HG02610 (cell line): ENCODE results near the gene MUC4.

ENCODE experiments used
- ATAC-seq: cut with Tn5 transposase; IDR thresholded peaks from one replicate; pipeline ENCODE4 v1.9.1; 2021; ENCODE audit warnings: mild to moderate bottlenecking, moderate library complexity; ENCODE audit not compliant: unreplicated experiment

The MUC4 gene

DNA sequence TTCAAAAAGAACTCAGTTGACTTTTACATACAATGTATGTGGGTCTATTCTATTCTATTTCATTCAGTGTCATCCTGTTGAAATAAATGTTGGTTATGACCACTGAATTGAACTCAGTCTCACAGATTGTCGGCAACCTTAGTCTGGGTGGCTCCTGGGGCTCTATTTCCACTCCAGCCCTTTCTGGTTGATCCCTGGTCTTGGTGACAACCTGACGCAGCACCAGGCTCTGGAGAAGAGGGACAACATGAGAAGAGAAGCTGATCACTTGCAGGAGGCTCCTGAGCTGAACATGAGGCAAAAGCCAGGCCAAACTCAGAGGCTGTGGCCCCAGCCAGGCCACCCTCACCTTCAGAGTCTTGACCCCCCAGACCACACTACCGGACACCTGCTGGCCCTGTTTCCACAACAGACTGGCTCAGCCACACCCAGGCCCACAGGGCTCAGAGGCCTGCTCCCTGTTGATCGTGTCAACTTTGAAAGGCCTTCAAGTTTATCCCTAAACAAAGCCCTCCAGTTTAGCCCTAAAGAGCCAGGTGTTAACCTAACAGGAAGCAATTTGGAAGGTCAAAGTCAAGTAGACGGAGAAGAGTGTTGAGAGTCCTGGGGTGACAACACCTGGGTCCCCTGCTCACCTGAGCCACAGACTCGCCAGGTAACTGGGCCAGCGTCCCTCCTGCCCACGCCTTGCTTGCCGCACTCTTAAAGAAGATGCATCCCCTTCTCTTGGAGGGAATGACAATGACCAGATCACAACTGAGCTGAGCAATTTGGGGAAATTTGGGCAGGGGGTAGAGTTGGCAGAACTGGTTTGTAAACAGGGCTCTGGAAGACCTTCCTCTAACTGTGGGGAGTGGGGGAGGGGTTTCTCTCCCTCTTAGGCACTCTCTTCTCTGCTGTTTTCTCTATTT is 106.4 kb downstream of the MUC4 start:
- no peak for ATAC-seq

DNA sequence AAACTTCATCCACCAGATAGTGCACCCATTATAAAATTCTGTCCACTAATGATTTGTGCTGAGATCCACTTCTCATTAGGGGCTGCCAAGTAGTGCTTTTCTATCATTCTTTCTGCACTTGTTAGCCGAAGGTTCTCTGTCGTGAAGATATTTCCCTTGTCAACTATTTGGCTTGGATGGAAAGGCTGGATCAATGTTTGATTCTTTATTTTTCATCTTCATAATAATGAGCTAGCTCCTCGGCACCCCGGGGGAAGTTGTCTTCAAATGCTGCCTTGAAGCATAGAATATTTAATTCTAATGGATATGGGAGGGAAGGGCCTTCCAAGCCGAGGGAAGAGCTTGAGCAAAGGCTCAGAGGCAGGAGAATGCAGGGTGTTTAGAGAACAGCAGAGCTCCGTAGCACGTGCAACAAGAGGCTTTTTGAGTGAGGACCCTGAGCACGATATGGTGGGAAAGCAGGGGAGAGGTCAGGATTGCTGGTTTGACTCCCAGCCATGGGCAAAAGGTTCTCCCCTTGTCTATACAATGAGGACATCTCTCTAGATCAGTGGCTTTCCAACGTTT is 107.2 kb downstream of the MUC4 start:
- ATAC-seq: no peak

DNA sequence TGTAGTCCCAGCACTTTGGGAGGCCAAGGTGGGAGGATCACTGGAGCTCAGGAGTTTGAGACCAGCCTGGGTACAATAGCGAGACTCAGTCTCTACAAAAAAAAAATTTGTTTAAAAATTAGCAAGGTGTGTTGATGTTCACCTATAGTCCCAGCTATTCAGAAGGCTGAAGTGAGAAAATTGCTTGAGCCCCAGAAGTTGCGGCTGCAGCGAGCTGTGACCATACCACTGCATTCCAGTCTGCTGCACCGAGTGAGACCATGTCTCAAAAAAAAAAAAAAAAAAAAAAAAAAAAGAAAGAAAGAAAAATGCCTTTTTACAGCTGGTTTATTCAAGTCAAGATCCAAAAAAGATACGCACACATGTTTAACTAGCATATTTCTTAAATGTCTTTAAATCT is 108.0 kb downstream of the MUC4 start:
- no peak for ATAC-seq

DNA sequence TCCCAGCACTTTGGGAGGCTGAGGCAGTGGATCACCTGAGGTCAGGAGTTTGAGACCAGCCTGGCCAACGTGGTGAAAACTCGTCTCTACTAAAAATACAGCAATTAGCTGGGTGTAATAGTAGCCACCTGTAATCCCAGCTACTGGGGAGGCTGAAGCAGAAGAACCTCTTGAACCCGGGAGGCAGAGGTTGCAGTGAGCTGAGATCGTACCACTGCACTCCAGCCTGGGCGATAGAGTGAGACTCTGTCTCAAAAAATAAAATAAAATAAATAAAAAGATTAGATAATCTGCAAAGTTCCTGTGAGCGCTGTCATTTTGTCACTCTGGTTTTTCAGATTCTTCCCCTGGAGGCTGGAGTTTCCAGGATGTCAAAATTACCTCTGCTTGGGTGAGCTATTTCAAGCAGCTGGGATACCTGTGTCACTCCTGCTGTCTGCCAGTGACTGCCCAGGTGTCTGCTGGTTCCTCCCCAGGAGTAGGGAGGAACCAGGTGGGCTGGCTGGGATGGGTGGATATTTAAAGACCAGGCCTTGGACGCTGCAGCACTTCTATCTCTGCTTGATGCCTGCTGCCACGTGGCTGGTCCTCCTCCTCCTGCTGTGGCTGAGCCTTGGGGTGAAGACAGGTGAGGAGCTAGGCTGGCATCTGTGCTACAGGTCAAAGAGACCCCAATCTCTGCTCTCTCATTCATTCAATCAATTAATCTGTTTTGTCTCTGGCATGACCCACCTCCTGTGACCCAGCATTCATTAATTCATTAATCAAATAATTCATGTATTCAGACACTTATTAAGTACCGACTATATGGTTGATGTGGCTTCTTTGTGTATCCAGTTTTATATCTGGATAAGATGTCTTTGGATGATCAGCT is 110.5 kb downstream of the MUC4 start:
- ATAC-seq: no peak

DNA sequence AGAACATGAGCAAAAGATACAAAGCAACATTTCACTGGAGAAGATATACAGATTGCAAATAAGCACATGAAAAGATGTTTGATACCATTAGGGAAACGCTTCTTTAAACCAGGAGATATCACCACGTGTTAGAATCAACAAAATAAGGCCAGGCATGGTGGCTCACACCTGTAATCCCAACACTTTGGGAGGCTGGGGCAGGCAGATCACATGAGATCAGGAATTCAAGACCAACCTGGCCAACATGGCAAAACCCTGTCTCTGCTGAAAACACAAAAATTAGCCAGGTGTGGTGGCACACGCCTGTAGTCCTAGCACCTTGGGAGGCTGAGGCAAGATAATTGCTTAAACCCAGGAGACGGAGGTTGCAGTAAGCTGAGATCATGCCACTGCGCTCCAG is 111.4 kb downstream of the MUC4 start:
- no peak for ATAC-seq

DNA sequence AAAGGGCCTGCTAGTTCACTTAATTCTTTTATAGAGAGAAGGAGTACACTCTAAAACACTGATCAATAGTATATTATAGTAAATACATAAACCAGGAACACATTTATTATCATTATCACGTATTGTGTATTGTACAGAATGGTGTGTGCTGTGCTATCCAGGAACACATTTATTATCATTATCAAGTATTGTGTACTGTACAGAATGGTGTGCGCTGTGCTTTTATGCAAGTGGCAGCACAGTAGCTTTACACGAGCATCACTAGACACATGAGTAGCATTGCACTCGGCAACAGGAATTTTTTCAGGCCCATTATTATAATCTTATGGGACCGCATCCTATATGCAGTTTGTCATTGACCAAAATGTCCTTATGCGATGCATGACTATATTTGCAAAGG is 111.9 kb downstream of the MUC4 start:
- no peak for ATAC-seq

DNA sequence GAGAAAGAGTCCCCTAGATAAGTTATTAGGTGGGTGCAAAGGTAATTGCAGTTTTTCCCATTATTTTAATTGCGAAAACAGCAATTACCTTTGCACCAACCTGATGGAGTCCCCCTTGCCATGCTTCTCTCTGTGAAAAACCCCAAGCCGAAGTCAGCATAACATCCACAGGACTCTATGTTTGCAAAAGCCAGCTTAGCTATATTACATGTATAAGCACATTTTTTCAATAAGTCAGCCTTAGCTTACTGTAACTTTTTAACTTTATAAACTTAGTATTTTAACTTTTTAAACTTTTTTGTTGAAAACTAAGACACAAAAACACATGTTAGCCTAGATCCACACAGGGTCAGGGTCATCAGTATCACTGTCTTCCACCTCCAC is 112.3 kb downstream of the MUC4 start:
- ATAC-seq: no peak

DNA sequence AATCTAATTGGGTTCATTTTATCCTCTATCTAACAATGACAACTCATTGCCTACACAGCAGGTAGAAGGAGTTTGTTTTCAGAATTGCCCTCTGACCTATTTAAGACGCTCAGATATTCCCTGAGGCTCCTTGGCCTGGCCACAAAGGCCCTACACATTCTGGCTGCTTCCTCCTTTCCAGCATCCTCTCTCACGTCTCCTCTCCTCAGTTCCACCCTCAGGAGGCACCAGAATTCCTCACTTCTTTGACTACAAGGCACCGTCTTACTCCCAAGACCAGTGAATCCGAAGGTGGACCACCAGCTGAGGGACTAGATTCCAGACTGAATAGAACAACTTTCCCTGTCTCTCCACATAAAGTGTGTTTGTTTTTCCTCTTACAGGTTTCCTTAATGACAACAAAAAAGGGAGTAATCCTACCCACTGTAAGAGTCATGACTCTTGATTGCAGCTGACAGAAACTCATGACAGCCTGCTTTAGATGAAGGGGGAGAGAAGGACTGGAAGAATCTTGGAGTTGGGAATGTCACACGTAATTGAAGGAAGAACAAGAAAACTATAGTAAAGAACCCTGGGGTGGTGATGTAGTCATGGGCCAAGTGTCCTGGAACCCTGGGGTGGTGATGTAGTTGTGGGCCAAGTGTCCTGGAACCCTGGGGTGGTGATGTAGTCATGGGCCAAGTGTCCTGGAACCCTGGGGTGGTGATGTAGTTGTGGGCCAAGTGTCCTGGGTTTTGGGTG is 112.9 kb downstream of the MUC4 start:
- ATAC-seq: no peak

DNA sequence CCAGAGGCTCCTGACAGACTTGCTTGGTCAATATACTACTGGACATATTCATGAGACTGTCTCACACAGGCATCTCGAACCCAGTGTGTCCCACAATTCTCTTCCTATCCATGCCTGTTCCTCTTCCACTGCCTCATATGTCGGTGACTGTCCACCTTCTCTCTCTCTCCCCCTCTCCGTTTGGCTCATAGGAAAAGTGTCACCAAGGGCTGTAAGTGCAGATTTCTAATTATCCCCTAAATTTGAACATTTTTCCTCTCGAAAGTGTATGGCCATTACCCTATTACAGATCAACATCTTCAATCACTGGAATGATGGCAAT is 113.4 kb downstream of the MUC4 start:
- no peak for ATAC-seq

DNA sequence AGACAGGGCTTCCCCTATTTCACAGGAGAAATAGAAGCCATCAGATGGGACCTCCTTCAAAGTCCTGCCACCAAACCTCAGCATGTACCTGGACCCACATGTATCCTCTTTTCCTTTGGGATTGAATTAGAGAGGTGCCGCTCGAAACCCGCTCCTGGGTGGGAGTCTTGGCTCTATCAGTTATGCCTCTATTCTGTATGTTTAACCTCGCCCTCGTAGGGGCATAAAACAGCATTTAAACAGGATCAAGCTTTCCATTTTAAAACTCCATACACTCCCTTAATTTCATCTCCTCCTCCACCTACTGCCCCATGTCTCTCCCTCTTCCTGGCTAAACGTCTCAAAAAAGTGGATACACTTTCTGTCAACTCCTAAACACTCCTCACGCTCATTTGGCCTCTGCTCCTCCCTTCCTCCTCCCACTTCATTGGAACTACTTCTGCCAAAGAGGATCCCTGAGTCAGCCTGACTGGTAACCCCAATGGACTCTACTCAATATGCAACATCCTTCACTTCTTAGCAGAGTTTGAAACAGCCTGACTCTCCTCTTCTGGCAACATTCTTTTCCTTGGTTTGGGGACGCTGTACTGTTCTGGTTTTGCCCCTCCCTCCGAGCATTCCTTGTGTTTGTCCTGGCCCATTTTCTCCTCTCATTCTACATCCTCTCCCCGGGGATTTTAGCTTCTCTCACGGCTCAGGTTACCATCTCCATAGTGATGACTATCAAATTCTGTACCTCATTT is 114.0 kb downstream of the MUC4 start:
- no peak for ATAC-seq
